NCI-H446 treated with DMSO at 0.1 percent for 48 hours (cell line): ENCODE measurements around the gene FOLR2.
"Not testable (repeated sequence)": the region's sequence is repeated elsewhere in the genome, so short reads cannot be mapped to it uniquely, and the experiment has no call there.

Source experiments
- DNase-seq: peaks from one replicate; lab custom pipeline; 2025; lab: John Stamatoyannopoulos, UW

Gene FOLR2

GRCh38 chr11:72240461-72241290 lies 24.1 kb downstream of the FOLR2 start:
- no peak for DNase-seq

DNA sequence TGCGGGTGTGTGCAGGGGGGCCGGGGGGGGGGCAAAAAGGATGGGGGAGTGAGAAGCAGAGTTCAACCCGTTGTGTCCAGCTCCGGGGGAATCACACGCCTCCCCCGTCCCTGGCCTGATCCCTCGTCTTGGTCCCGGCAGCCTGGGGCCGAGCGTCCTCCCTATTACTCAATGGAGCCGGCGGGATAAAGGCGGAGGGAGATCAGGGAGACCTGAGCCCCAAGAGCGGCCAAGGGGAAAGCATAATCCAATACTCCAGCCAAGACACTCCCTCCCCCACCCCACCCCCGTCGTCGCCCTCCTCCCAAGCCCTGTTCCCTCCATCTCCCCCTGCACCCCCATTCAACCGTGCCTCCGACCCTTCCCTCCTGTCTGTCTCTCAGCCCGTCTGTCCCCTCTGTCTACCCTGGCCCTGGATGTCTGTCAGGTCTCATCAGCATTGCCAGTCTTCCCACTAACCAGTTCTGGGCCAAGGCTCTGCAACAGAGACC lies 24.7 kb downstream of the FOLR2 start:
- DNase-seq: no peak

DNA sequence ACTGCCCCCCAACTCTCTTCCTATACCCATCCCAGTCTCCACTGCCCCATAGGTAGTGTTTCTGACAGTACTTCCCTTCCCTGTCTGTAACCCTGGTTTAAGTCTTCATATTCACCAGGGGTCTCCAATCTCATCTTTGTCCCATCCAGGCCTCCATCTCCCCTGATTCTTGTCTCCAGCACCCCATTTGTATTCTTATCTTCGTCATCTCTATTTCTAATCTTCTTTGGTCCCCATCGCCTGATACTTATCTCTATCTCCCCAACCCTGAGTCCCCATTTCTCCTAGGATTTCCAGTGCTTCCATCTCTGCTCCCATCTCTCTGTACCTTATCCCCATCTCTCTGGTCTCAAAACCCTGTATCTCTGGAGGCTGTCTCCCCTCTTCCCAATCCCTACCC lies 25.5 kb downstream of the FOLR2 start:
- DNase-seq: no peak

DNA sequence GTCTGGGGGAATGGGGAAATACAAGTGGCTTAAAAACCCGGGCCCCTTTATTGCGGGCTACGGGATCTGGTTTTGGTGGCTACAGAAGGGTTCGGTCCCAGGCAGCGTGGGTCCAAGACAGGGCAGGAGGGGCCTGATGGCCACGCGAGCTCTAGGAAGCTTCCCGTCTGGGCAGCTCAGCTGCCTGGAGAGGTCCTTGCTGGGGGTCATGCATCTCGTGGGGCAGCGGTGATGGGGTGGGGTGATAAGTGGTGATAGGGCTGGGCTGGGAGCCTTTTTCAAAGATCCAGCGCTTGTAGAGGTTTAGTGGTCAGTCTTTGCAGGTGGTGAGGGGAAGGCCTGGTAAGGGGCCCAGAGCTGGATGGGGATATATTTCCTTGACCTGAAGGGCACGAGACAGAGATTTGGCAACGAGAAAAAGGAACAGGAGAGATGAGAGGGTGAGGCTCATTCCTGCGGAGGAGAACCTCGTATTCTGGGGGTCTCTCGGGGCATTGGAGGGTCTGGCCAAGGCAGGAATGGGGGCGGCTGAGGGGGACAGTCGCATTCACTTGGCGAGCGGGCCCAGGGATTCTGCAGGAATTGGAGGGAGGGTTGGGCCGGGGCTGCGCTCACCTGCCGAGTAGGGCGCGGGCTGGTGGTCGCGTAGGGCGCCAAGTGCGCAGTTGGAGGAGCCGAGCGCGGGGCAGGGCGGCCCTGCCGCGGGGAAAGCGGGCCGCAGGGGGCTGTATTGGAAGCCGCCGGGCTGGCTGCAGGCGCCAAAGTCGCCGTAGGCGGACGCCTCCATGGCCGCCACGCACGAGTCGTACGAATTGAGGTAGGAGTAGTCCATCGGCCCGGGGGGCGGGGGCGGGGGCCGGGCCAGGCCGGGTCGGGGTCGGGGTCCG lies 26.8 kb downstream of the FOLR2 start:
- no peak for DNase-seq

DNA sequence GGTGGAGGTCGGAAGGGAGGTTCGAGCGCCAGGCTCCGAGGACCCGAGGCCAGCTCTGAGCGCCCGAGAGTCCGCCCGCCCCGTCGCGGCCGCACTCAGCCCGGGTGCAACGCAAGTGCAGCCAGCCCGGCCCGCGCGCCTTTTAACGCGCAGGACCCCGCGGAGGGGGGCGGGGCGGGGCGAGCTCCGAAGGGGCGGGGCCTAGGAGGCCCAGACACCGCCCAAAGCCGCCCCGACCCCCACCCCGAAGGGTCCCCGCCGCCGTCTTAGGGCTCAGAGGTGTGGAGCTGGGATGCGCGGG lies 27.4 kb downstream of the FOLR2 start, which contains the start of gene PHOX2A:
Gene PHOX2A, minus strand, starts transcription at position 117 of the 301 bp plus-strand sequence. CDS start 172 bp downstream, outside the sequence.
- DNase-seq: no peak

DNA sequence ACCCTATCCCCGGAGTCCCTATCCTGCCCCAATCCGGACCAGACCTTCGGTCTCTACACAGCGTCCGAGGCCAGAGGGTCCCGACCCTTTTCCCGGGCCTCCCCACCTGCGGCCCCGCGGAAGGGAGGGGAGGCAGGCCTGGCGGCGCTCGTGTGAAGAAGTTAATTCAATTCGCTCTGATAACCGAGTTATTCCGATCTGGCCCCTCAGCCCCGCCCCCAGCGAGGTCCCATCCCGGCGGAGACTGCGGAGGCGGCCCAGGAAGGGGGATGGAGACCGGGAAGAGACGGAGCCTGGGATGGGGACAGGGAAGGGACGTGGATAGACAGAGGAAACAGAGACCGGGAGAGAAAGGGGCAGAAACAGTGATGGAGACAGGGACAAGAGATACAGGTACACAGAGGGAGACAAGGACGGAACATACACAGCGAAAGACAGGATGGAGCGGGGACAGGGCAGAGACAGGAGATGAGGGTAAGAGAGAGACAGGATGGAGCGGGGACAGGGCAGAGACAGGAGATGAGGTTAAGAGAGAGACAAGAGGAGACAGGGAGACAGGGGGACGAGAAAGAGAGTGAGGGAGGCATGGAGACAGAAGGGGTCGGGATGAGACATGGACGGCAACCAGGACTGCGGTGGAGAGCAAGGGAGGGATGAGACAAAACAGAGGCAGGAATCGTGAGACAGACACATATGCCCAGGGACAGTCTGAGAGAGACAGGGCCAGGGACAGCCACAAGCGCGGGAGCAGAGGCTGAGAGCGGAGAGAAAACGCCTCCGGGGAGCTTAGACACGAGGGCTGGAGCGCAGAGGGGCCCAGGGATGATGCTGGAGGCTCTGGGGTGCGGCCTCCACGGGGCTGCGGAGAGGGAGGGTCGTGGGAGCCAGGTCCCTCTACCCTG lies 28.0 kb downstream of the FOLR2 start:
- no peak for DNase-seq

DNA sequence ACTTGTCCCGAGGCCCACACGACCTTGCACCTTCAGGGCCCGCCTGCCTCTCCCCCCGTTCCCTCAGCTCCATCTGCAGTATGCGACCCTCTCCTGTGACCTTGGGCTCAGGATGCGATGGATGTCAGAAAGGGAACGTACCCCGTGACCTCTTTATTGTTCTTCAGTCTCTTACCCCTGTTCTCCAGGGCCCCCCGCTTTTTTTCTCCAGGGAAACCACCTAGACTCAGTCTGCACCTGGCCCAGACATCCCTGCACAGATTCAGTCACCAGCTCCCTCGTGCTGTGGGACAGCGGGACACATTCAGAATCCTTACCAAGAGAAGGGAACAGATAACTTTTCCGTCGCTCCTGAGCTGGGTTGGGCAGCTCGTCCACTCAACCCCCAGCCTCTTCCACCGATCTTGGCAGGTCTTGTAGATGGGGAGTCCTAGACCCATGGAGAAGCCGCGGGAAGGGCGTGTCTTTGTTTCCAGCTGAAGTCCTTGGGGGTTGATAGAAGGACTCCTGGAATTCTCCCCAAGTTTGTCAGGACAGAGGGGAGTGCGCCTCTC lies 28.7 kb downstream of the FOLR2 start:
- DNase-seq: no peak

DNA sequence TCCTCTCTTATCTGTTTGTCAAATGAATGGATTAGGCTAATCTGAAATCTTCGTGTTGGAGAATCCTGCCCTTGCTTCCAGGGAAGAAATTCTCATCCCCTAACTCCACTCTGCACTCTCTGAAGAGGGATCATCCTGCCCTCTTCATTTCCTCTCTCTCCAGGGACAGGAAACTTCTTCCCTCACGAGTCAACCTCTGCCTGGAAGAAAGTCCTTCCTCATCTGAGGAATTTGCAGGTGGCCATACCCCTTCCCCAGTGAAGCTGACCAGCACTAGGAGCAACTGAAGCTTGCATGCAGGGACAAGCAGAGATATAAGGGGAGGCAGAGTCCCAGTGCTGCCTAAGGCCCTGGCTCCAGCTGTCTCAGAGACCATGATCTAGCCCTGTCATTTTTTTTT lies 31.0 kb downstream of the FOLR2 start:
- no peak for DNase-seq

GRCh38 chr11:72249961-72250360 lies 33.4 kb downstream of the FOLR2 start:
- DNase-seq: no peak

DNA sequence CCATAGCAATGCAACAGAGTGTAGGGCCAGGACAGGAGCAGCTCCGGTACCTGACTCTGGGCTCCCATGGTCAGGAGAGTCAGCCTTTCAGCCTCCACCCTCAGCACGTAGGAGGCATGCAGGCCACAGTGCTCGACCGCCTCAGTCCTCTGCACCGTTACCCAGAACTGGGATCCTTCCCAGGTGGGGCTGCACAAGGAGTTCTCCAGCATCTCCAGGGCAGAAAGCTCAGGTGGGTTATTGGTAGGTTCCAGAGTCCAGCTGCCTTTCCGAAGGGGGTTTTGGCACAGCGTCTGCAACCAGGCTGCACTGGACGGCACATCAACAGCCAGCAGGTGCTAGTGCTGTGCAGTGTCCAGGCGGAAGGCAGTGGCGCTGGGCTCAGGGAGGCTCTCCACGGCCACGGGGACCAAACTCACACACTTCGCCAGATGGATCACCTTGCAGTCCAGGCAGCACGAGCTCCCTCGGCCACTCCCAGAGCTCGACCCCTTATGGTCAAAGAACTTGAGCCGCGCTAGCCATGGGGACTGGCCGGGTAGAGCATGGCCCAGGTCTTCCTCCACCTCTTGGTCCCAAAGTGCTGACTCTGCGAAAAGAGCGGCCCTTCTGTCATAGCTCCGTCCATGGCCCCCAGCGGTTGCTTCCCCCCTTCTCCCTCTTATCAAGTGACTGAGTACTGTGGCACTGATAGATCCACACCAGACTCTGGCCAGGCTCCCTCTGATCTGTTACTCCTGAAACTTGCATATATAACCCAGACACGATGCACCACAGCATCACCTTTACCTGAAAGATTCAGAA lies 34.3 kb downstream of the FOLR2 start:
- DNase-seq: no peak

- DNase-seq: no peak
Measured at GRCh38 chr11:72251614-72252013, 35.0 kb downstream of the FOLR2 start.

GRCh38 chr11:72253392-72253791 lies 36.8 kb downstream of the FOLR2 start:
- DNase-seq: no peak

GRCh38 chr11:72254299-72254993 lies 37.9 kb downstream of the FOLR2 start:
- no peak for DNase-seq

- DNase-seq: no peak
Measured at GRCh38 chr11:72257570-72257969, 41.0 kb downstream of the FOLR2 start.

- DNase-seq: no peak
Measured at GRCh38 chr11:72259490-72259889, 42.9 kb downstream of the FOLR2 start.

DNA sequence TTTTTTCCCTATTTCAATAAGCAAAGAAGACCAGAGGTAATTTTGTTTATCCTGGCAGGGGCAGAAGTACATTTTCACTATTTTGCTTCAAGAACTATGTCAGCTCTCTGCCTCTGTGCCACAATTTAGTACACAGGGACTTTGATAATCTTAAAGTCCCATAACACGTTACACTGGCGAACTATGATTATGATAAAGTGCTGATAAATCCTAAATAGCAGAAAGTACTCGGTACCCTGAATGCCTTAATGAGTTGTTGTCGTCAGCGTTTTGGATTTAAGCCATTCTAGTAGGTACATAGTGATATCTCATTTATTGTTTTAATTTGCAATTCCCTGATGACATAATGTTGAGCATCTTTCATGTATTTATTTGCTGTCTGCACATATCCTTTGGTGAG lies 44.0 kb downstream of the FOLR2 start:
- no peak for DNase-seq

DNA sequence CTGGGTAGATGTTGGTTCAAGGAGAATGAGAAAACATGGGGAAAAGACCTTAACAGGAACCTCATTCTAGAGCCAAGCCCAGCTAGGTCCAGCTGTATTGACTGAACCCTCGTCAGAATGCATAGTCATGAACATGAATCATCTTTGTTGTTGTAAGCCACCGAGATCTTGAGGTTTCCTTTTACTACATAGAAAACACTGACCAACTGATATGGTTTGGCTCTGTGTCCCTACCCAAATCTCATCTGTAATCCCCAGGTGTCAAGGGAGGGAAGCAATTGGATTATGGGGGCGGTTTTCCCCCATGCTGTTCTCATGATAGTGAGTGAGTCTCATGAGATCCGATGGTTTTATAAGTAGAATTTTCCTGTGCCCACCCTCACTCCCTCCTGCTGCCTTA lies 46.8 kb downstream of the FOLR2 start:
- DNase-seq: no peak

- DNase-seq: peak; percentile 32
Measured at GRCh38 chr11:72265951-72266350, 49.4 kb downstream of the FOLR2 start.

DNA sequence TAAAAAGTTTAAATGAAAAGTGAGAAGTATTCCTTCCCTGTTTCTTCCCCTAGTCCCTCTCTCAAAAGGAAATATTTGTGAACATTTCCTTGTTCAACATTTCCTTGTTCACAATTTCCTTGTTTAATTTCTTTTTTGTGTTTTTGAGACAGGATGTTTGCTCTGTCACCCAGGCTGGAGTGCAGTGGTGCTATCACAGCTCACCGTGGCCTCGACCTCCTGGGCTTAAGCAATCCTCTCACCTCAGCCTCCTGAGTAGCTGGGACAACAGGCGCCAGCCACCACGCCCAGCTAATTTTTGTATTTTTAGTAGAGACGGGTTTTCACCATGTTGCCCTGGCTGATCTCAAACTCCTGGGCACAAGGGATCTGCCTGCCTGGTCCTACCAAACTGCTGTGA lies 50.4 kb downstream of the FOLR2 start:
- DNase-seq: not testable (repeated sequence)

GRCh38 chr11:72267956-72268617 lies 51.5 kb downstream of the FOLR2 start:
- DNase-seq: no peak
